GM19023 (cell line): ENCODE data around the gene MYOM3.

ENCODE experiments used
- ATAC-seq: cut with Tn5 transposase; IDR thresholded peaks from one replicate; pipeline ENCODE4 v1.9.1; 2021; ENCODE audit warnings: mild to moderate bottlenecking, moderate library complexity; ENCODE audit not compliant: unreplicated experiment

The MYOM3 gene

GRCh38 chr1:24097663-24098062 is 14.3 kb downstream of the MYOM3 start:
- no peak for ATAC-seq

- no peak for ATAC-seq
Measured at GRCh38 chr1:24096739-24097103, 15.2 kb downstream of the MYOM3 start.

GRCh38 chr1:24096009-24096738 is 15.8 kb downstream of the MYOM3 start:
- ATAC-seq: no peak

- no peak for ATAC-seq
Measured at GRCh38 chr1:24095140-24095859, 16.6 kb downstream of the MYOM3 start.

GRCh38 chr1:24094554-24094953 is 17.4 kb downstream of the MYOM3 start:
- ATAC-seq: no peak

- no peak for ATAC-seq
Measured at GRCh38 chr1:24093732-24094131, 18.2 kb downstream of the MYOM3 start.

GRCh38 chr1:24092979-24093378 is 19.0 kb downstream of the MYOM3 start:
- ATAC-seq: no peak

GRCh38 chr1:24091971-24092482 is 19.9 kb downstream of the MYOM3 start:
- no peak for ATAC-seq

GRCh38 chr1:24090736-24091135 is 21.2 kb downstream of the MYOM3 start:
- no peak for ATAC-seq

GRCh38 chr1:24089743-24090555 is 22.0 kb downstream of the MYOM3 start:
- ATAC-seq: no peak

GRCh38 chr1:24089027-24089742 is 22.8 kb downstream of the MYOM3 start:
- ATAC-seq: no peak

GRCh38 chr1:24086466-24086865 is 25.5 kb downstream of the MYOM3 start:
- no peak for ATAC-seq

- ATAC-seq: no peak
Measured at GRCh38 chr1:24085546-24085945, 26.4 kb downstream of the MYOM3 start.

GRCh38 chr1:24085007-24085406 is 26.9 kb downstream of the MYOM3 start:
- ATAC-seq: no peak

GRCh38 chr1:24084050-24084449 is 27.9 kb downstream of the MYOM3 start:
- no peak for ATAC-seq

GRCh38 chr1:24082372-24082771 is 29.6 kb downstream of the MYOM3 start:
- ATAC-seq: no peak

- no peak for ATAC-seq
Measured at GRCh38 chr1:24081190-24081589, 30.7 kb downstream of the MYOM3 start.

GRCh38 chr1:24080131-24080530 is 31.8 kb downstream of the MYOM3 start:
- ATAC-seq: no peak

- ATAC-seq: no peak
Measured at GRCh38 chr1:24077278-24077978, 34.5 kb downstream of the MYOM3 start.

- ATAC-seq: no peak
Measured at GRCh38 chr1:24075946-24076345, 36.0 kb downstream of the MYOM3 start.

- no peak for ATAC-seq
Measured at GRCh38 chr1:24075590-24075854, 36.4 kb downstream of the MYOM3 start.
